Esophagus squamous epithelium (tissue), 4 donors: ENCODE data around the gene CXCR4.

Experiments
- POLR2A ChIP-seq, 4 donors: fragments of 450-650 bp; IDR thresholded peaks; one replicate each; pipeline ENCODE4 v1.6.1; 2017; ENCODE audit warnings: antibody characterized with exemption in 4 of 4, mild to moderate bottlenecking in 4 of 4, moderate library complexity in 3 of 4
- TF ChIP-seq, protein P1 (sequence below), 6 experiments: fragments of 450-650 bp in 4 of 6; fragments of 200-600 bp in 2 of 6; sonication (generic) in 2 of 6; IDR thresholded peaks; one replicate each; pipeline ENCODE4 v1.5.1; 2016 to 2019; ENCODE audit warnings: antibody characterized with exemption in 6 of 6, mild to moderate bottlenecking in 4 of 6, moderate library complexity in 4 of 6

DNA sequence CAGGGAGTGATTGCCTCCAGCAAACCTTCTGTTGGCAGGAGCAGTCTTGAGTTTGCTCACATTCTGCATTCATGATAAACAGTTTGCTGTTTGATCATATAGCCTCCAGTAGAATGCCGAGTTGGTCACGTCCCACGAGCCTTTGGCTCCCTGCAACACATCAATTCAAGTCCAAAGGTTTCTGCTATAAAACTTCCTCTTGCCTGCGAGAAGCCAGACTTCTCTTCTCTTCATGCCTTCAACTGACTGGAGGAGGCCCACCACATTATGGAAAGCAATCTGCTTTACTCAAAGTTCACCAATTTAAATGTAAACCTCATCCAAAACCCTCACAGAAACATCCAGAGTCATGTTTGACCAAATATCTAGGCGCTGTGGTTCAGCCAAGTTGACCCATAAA lies 40.8 kb downstream of the CXCR4 start:
- TF ChIP-seq, protein P1, sequence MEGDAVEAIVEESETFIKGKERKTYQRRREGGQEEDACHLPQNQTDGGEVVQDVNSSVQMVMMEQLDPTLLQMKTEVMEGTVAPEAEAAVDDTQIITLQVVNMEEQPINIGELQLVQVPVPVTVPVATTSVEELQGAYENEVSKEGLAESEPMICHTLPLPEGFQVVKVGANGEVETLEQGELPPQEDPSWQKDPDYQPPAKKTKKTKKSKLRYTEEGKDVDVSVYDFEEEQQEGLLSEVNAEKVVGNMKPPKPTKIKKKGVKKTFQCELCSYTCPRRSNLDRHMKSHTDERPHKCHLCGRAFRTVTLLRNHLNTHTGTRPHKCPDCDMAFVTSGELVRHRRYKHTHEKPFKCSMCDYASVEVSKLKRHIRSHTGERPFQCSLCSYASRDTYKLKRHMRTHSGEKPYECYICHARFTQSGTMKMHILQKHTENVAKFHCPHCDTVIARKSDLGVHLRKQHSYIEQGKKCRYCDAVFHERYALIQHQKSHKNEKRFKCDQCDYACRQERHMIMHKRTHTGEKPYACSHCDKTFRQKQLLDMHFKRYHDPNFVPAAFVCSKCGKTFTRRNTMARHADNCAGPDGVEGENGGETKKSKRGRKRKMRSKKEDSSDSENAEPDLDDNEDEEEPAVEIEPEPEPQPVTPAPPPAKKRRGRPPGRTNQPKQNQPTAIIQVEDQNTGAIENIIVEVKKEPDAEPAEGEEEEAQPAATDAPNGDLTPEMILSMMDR (IDR thresholded peaks at IDR 0.05), result no peak
- TF ChIP-seq POLR2A (IDR thresholded peaks at IDR 0.05), result no peak
